GM13977 (cell line): ENCODE results near the gene ST6GALNAC3.

Experiments
- DNase-seq: peaks from one replicate; pipeline ENCODE4 v3.0.0; 2012; ENCODE audit warnings: low spot score
- CTCF ChIP-seq: IDR thresholded peaks from 2 replicates; pipeline ENCODE4 v1.5.1; 2012; ENCODE audit warnings: mild to moderate bottlenecking, control low read depth; ENCODE audit not compliant: insufficient read depth; ENCODE audit errors: extremely low read depth, missing control alignments
- in situ Hi-C: fragments of 300-500 bp; cut with MboI; formaldehyde crosslinking; loops from one replicate; pipeline ENCODE4 v1.12.0; 2022; ENCODE audit warnings: low sequenced_read_pairs, low pct_unique_long_range_greater_than_20kb, mixed read lengths, inconsistent platforms; ENCODE audit not compliant: unreplicated experiment

ST6GALNAC3 gene

GRCh38 chr1:76530953-76531352 is 456.4 kb downstream of the ST6GALNAC3 start:
- TF ChIP-seq CTCF: no peak
- in situ Hi-C loops: no loop called here
- DNase-seq: no peak

DNA sequence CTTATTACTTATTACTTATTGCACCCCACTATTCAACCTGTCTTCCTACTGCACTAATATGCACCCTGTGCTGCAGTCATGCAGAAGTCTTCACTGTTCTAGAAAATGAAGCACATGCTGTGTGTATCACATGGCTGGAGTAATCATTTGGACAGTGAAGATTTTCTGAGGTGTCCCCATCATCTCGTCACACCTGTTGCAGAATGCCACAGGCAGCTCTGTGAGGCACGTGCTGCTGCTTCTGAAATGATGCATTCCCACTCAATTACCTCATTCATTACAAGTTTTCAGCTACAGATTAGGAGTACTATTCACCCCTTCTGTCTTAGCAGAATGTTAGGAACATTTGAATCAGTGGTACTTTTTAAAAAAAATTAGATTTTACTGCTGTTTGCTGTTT is 467.1 kb downstream of the ST6GALNAC3 start:
- no peak for DNase-seq
- in situ Hi-C loops: no loop called here
- no peak for TF ChIP-seq CTCF

DNA sequence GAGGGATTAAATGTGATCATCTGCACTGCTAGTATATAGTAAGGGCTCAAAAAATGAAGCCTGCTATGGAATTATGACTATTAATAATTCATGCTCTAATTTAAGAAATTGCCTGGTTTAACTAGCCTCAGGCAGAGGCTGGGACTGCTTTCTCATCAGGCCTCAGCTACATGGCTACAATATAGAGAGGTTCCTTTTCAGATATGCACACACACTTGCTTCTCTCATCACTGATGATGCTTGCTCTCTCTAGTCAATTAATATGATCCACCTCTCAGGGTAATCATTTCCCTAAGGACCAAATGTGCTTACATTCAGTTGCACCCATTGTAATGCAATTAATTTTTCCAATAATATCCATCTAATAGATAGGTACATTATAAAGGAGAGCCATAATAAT is 467.8 kb downstream of the ST6GALNAC3 start:
- TF ChIP-seq CTCF: no peak
- no peak for DNase-seq
- in situ Hi-C loops: no loop called here

GRCh38 chr1:76543495-76543894 is 468.9 kb downstream of the ST6GALNAC3 start:
- DNase-seq: no peak
- TF ChIP-seq CTCF: no peak
- in situ Hi-C loops: no loop called here

DNA sequence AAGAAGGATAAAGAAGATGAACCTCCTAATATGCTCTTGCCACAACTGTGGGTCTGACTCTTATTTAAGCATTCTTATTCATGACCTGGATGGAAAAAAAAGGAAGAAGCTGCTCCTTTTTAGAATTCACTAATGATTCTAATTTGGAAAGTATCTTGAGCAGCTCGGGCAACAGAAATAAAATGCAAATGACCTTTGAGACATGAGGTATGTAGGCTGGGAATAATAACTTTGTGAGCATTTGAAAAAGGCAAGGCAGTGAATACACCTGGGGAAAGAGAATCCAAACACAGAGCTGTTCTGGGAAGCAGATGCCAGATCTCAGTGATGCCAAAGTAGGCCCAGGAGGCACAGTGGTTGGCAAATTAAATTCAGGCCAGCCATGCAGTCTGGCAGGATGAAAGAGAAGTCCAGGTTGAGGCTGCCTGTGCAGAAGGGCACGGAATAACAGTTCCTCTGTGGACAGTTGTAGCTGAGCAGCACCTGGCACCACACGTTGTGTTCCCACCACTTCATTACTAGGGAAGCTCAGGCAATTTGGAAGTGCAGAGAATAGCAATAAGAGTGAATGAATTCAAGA is 471.9 kb downstream of the ST6GALNAC3 start:
- TF ChIP-seq CTCF: no peak
- in situ Hi-C loops: no loop called here
- no peak for DNase-seq

GRCh38 chr1:76547916-76548315 is 473.4 kb downstream of the ST6GALNAC3 start:
- no peak for TF ChIP-seq CTCF
- in situ Hi-C loops: no loop called here
- DNase-seq: no peak

- no peak for TF ChIP-seq CTCF
- in situ Hi-C loops: no loop called here
- no peak for DNase-seq
Observed at GRCh38 chr1:76548513-76549100, 474.1 kb downstream of the ST6GALNAC3 start.
